K562 (cell line): ENCODE data around the gene QPRT. TPM values are rescaled to one million over a fixed set of nuclear protein-coding genes. Genes with fewer than 3 reads are reported as not detected.
A peak's percentile ranks its signal among the peaks of the same experiment; 100 is the strongest.

ENCODE experiments used
- ATAC-seq: fragments of 200-7000 bp; cut with Tn5 transposase; 3 replicates; pipeline ENCODE4 v1.9.1; 2020; ENCODE audit warnings: moderate library complexity
- BruUV-seq: library from RNA; stranded (reverse); fragments of 400-500 nt; replicated peaks from 2 replicates; lab custom pipeline; 2021; lab: Mats Ljungman, UMichigan
- CTCF ChIA-PET: fragments of 300-600 bp; formaldehyde crosslinking; extraction: SDS; loops from one replicate; lab custom pipeline; 2021; ENCODE audit warnings: low intra/inter-chr PET ratio; lab: Yijun Ruan, JAX
- POLR2A ChIA-PET: fragments of 300-600, 350-650 bp; sonication (Branson Sonifier 250); formaldehyde crosslinking; extraction: SDS; loops from one replicate; lab custom pipeline; 2021; ENCODE audit warnings: antibody characterized with exemption, inconsistent platforms; lab: Yijun Ruan, JAX
- DNase-seq, 4 experiments: peaks; one replicate each; pipeline versions ENCODE4 v3.0.0 to v3.0.0-alpha.2; 2011 to 2018; ENCODE audit warnings: low spot score in 3 of 4, mixed read lengths in 3 of 4; ENCODE audit errors: extremely low read depth in 1 of 4
- FAIRE-seq: peaks from 2 replicates; lab custom pipeline; 2011; peaks lifted over from hg19 to GRCh38; lab: Jason Lieb, UNC
- H2AFZ ChIP-seq: 2 replicates; pipeline ENCODE4 v1.6.0; 2011; ENCODE audit warnings: low read depth, low read length, control low read depth, inconsistent platforms
- H3K27ac ChIP-seq: fragments of 200-600 bp; 3 replicates; pipeline ENCODE4 v1.8.0; 2011; ENCODE audit warnings: low read depth, mild to moderate bottlenecking, control low read depth, inconsistent platforms, low read length, moderate library complexity, mixed read lengths; ENCODE audit errors: extremely low read depth
- H3K27me3 ChIP-seq, 2 experiments: fragments of 300-600 bp in 1 of 2; 2 replicates in 1 of 2; 3 replicates in 1 of 2; pipeline versions ENCODE4 v1.6.0 to v1.8.0; 2011; ENCODE audit warnings: inconsistent platforms in 2 of 2, low read length in 2 of 2, mild to moderate bottlenecking in 1 of 2, mixed read lengths in 1 of 2, moderate library complexity in 1 of 2; ENCODE audit not compliant: control insufficient read depth in 2 of 2, insufficient read depth in 2 of 2
- H3K36me3 ChIP-seq: fragments of 300-600 bp; 3 replicates; pipeline ENCODE4 v1.8.0; 2011; ENCODE audit warnings: mild to moderate bottlenecking, low read length, inconsistent platforms; ENCODE audit not compliant: control insufficient read depth, insufficient read depth
- H3K4me1 ChIP-seq, 2 experiments: fragments of 200-600 bp in 1 of 2; replicated peaks in 1 of 2; 2 replicates in 1 of 2; 3 replicates in 1 of 2; pipeline versions ENCODE4 v1.5.1 to v1.8.0; 2011; ENCODE audit warnings: inconsistent platforms in 2 of 2, low read length in 2 of 2, mild to moderate bottlenecking in 1 of 2, mixed read lengths in 1 of 2, moderate library complexity in 1 of 2; ENCODE audit not compliant: control insufficient read depth in 2 of 2, insufficient read depth in 2 of 2
- H3K4me2 ChIP-seq: 2 replicates; pipeline ENCODE4 v1.6.1; 2011; ENCODE audit warnings: low read length, control low read depth, inconsistent platforms, mixed read lengths; ENCODE audit not compliant: insufficient read depth
- H3K4me3 ChIP-seq: fragments of 200-600 bp; sonication (generic), shearing (Covaris generic); 2 replicates; pipeline ENCODE4 v1.5.1; 2016; ENCODE audit warnings: control low read depth, inconsistent platforms
- H3K79me2 ChIP-seq: fragments of 200-600 bp; 3 replicates; pipeline ENCODE4 v1.8.0; 2011; ENCODE audit warnings: low read length, inconsistent platforms; ENCODE audit not compliant: control insufficient read depth, insufficient read depth
- H3K9ac ChIP-seq, 2 experiments: 2 replicates each; pipeline versions ENCODE4 v1.6.0 to v1.6.1; 2011; ENCODE audit warnings: low read depth in 2 of 2, low read length in 2 of 2, control low read depth in 1 of 2, inconsistent platforms in 1 of 2, mild to moderate bottlenecking in 1 of 2, mixed read lengths in 1 of 2; ENCODE audit not compliant: insufficient read depth in 1 of 2
- H3K9me1 ChIP-seq: one replicate; pipeline ENCODE4 v1.6.0; 2011; ENCODE audit warnings: inconsistent platforms, mild to moderate bottlenecking, low read length, moderate library complexity; ENCODE audit not compliant: control insufficient read depth, insufficient read depth
- H3K9me3 ChIP-seq: replicated peaks from 2 replicates; pipeline ENCODE4 v1.5.1; 2011; ENCODE audit warnings: low read depth, low read length, inconsistent platforms; ENCODE audit not compliant: control insufficient read depth, insufficient read depth
- H4K20me1 ChIP-seq: replicated peaks from 2 replicates; pipeline ENCODE4 v1.6.1; 2011; ENCODE audit warnings: low read length, inconsistent platforms, mixed read lengths; ENCODE audit not compliant: control insufficient read depth, insufficient read depth
- BACH1 ChIP-seq: fragments of 200-800 bp; sonication (Bioruptor generic); IDR thresholded peaks from 2 replicates; pipeline ENCODE4 v1.6.1; 2016; ENCODE audit warnings: missing genetic modification characterization, missing compliant biosample characterization
- CXXC5 ChIP-seq: fragments of 250-450 bp; sonication (Bioruptor Pico); IDR thresholded peaks from 2 replicates; pipeline ENCODE4 v1.8.0; 2022; ENCODE audit warnings: inconsistent platforms, mild to moderate bottlenecking, moderate library complexity
- FOSL1 ChIP-seq: fragments of 200-800 bp; sonication (Bioruptor generic); conservative IDR thresholded peaks from 2 replicates; pipeline ENCODE4 v1.6.1; 2016; ENCODE audit warnings: missing genetic modification characterization, missing compliant biosample characterization
- GATA2 ChIP-seq: sonication (generic); formaldehyde crosslinking; IDR thresholded peaks from 2 replicates; pipeline ENCODE4 v1.4.0; 2020; ENCODE audit warnings: mild to moderate bottlenecking, missing genetic modification reagents
- HDGF ChIP-seq: fragments of 450-650 bp; IDR thresholded peaks from 2 replicates; pipeline ENCODE4 v1.6.1; 2016
- MYNN ChIP-seq, 2 experiments: sonication (generic); formaldehyde crosslinking in 1 of 2; IDR thresholded peaks; 2 replicates each; pipeline versions ENCODE4 v1.5.0 to v1.6.1; 2016 to 2020; ENCODE audit warnings: antibody characterized with exemption in 1 of 2, missing genetic modification reagents in 1 of 2
- NFE2L1 ChIP-seq: fragments of 450-650 bp; IDR thresholded peaks from 2 replicates; pipeline ENCODE4 v1.6.1; 2016; ENCODE audit warnings: missing genetic modification characterization, low read depth, mild to moderate bottlenecking, missing compliant biosample characterization, moderate library complexity, borderline replicate concordance
- PCBP1 ChIP-seq: fragments of 200-400 bp; formaldehyde crosslinking; IDR thresholded peaks from 2 replicates; pipeline ENCODE4 v1.6.1; 2018; ENCODE audit warnings: mild to moderate bottlenecking, low read depth, low read length; ENCODE audit not compliant: poor library complexity, severe bottlenecking
- POLR3G ChIP-seq: IDR thresholded peaks from 2 replicates; pipeline ENCODE4 v1.6.1; 2011; ENCODE audit not compliant: insufficient read length, insufficient replicate concordance; ENCODE audit errors: extremely low read depth
- TSC22D4 ChIP-seq: fragments of 450-650 bp; IDR thresholded peaks from 2 replicates; pipeline ENCODE4 v1.6.1; 2016; ENCODE audit warnings: missing genetic modification characterization, missing biosample characterization, control low read depth
- U2AF2 ChIP-seq: fragments of 200-400 bp; formaldehyde crosslinking; optimal IDR thresholded peaks from 2 replicates; pipeline ENCODE3; 2017; ENCODE audit warnings: low read depth, mild to moderate bottlenecking, low read length
- ZNF165 ChIP-seq: fragments of 250-450 bp; sonication (Bioruptor Pico); IDR thresholded peaks from 2 replicates; pipeline ENCODE4 v1.4.0; 2020; ENCODE audit warnings: borderline replicate concordance
- ZNF384 ChIP-seq: IDR thresholded peaks from 2 replicates; pipeline ENCODE4 v1.6.1; 2012; ENCODE audit warnings: low read depth, low read length, improper control_type of control experiment
- ZNF589 ChIP-seq: fragments of 200-800 bp; sonication (Bioruptor generic); IDR thresholded peaks from 2 replicates; pipeline ENCODE4 v1.6.1; 2016; ENCODE audit warnings: low read depth, missing genetic modification characterization, missing compliant biosample characterization
- ZNF766 ChIP-seq: fragments of 200-800 bp; sonication (Bioruptor generic); conservative IDR thresholded peaks from 2 replicates; pipeline ENCODE4 v1.6.1; 2016; ENCODE audit warnings: missing genetic modification characterization, missing compliant biosample characterization
- WGBS: fragments of 100-300 bp; shearing (Covaris generic); methylation state at CpG from one replicate; pipeline ENCODE4 v1.1.6; 2016; ENCODE audit warnings: low coverage, mixed read lengths; ENCODE audit not compliant: insufficient coverage; ENCODE audit errors: missing lambda C conversion rate; 5-methylcytosine and 5-hydroxymethylcytosine counted together
- in situ Hi-C: fragments of 300-500 bp; cut with MboI; formaldehyde crosslinking; loops from 4 replicates; pipeline ENCODE4 v1.15.0; 2018; ENCODE audit warnings: inconsistent platforms, mixed read lengths
- intact Hi-C: fragments of 100-400 bp; cut with micrococcal nuclease; formaldehyde crosslinking; loops from 2 replicates; pipeline ENCODE4 v1.14.2; 2022
- polyA plus RNA-seq, 8 experiments: library from polyadenylated mRNA; depleted of rRNA in 4 of 8; stranded (reverse) in 5 of 8; unstranded in 3 of 8; fragments of >200 nt; fragmentation: Nextera tagmentation in 2 of 8; fragmentation: Illumina TruSeq in 1 of 8; extraction: Ambion mirVana in 2 of 8; extraction: Trizol in 1 of 8; gene quantifications; 2 replicates each; pipeline versions ENCODE4 v1.2.1 to v1.2.3, GENCODE V29; 2011 to 2014; ENCODE audit warnings: inconsistent platforms in 1 of 8, missing spikeins in 1 of 8
- total RNA-seq, 7 experiments: library from RNA; depleted of rRNA in 6 of 7; stranded (reverse); fragments of >200 nt in 6 of 7; fragmentation: Illumina TruSeq in 2 of 7; extraction: Trizol in 2 of 7; gene quantifications; 2 replicates each; pipeline versions ENCODE4 v1.2.1 to v1.2.3, GENCODE V29; 2011 to 2021; ENCODE audit warnings: low replicate concordance in 1 of 7
- TF ChIP-seq, protein P1 (sequence below): sonication (generic); formaldehyde crosslinking; IDR thresholded peaks from 2 replicates; pipeline ENCODE4 v1.8.0; 2022; ENCODE audit warnings: missing genetic modification reagents, mild to moderate bottlenecking, moderate library complexity, borderline replicate concordance
- TF ChIP-seq, protein P2 (sequence below): fragments of 200-800 bp; sonication (Bioruptor generic); IDR thresholded peaks from 2 replicates; pipeline ENCODE4 v1.6.1; 2017; ENCODE audit warnings: missing genetic modification characterization, missing compliant biosample characterization
- TF ChIP-seq, protein P3 (sequence below): fragments of 450-650 bp; conservative IDR thresholded peaks from 2 replicates; pipeline ENCODE4 v1.6.1; 2016; ENCODE audit warnings: missing genetic modification characterization, low read depth, mild to moderate bottlenecking, control low read depth, missing compliant biosample characterization

The QPRT gene
- total and polyA plus RNA-seq, 9 of the 15 experiments (the other 6 are each of a cell fraction or from before 2014, with no cell fraction given), result 7.7 to 112 (median 64.1) TPM

DNA sequence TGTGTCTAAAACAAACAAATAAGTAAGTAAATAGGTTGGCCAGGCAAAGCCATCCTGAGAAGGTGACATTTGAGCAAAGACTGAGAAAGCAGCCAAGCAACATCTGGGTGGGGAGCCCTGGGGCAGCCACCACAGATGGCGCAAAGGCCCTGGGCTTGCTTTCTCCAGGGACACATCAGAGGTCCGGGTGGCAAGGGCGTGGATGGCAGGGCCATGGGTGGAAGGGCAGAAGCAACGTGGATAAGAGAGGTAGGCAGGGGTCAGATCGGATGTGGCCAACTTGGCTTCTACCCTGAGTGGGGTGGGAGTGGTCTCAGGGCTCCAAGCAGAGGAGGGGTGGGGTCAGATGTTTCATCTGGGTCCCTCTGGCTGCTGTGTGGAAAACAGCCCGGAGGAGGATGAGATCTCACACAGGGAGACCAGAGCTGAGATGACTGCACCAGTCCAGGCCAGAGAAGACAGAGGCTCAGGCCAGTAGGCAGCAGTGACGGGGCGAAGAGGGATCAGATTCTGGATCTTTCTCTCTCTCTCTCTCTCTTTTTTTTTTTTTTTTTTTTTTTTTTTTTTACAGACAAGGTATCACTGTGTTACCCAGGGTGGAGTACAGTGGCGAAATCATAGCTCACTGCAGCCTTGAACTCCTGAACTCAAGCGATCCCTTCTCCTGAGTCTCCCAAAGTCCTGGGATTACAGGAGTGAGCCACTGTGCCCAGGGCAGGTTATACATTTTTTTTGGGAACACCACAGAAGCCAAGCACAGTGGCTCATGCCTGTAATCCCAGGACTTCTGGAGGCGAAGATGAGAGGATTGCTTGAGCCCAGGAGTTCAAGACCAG lies 22.1 kb upstream of the QPRT start:
- WGBS, result 52% methylated on average over 9 of the region's 11 CpGs
- DNase-seq (peak in 3 of 4 experiments; percentile 30 to 63 (median 43)), ATAC-seq (peak; percentile 57), FAIRE-seq (no peak)
- no peaks in the 10 kb centered on the region for H3K36me3 ChIP-seq
- H3K4me3 ChIP-seq, result no peak overlapping the region
- H3K79me2 ChIP-seq, result peaks cover 11% of the 10 kb centered on the region
- H2AFZ ChIP-seq, result peak overlapping the region; percentile 1; the same call in 1 of the 2 replicates
- H3K9me1 ChIP-seq, result no peaks in the 10 kb centered on the region
- no peaks in the 10 kb centered on the region for H3K27me3 ChIP-seq
- no peak overlapping the region for H3K27ac ChIP-seq
- no peaks in the 10 kb centered on the region for H4K20me1 ChIP-seq
- H3K4me2 ChIP-seq, result no peak overlapping the region
- no TSS peak for BruUV-seq
- POLR2A ChIA-PET, result no interaction called here
- peak overlapping the region in 1 of 2 experiments; percentile 83; a peak in 2 of 4 replicates for H3K9ac ChIP-seq
- intact Hi-C loops (no loop called here), in situ Hi-C loops (no loop called here)
- H3K4me1 ChIP-seq, result peaks cover 44 to 63% of the 10 kb centered on the region in 2 experiments
- H3K9me3 ChIP-seq, result no peaks in the 10 kb centered on the region
- CTCF ChIA-PET, result no interaction called here
- TF ChIP-seq BACH1 (tag) (no peak), PCBP1 (no peak), ZNF589 (CRISPR knock-in tag) (no peak), HDGF (0 out of 2 replicates have a peak, but pooled peaks have one; percentile 69), U2AF2 (no peak), GATA2 (no peak), NFE2L1 (tag) (no peak), TSC22D4 (tag) (no peak), CXXC5 (CRISPR knock-in tag) (no peak), POLR3G (no peak), ZNF384 (peak; percentile 80), MYNN (IDR thresholded peaks at IDR 0.05) (no peak), MYNN (CRISPR knock-in tag; IDR thresholded peaks at IDR 0.05) (no peak), ZNF165 (no peak), FOSL1 (tag) (no peak), ZNF766 (CRISPR knock-in tag) (0 out of 2 replicates have a peak, but pooled peaks have one; percentile 56)
- TF ChIP-seq, protein P1, sequence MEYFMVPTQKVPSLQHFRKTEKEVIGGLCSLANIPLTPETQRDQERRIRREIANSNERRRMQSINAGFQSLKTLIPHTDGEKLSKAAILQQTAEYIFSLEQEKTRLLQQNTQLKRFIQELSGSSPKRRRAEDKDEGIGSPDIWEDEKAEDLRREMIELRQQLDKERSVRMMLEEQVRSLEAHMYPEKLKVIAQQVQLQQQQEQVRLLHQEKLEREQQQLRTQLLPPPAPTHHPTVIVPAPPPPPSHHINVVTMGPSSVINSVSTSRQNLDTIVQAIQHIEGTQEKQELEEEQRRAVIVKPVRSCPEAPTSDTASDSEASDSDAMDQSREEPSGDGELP (CRISPR knock-in tag), result no peak
- TF ChIP-seq, protein P2, sequence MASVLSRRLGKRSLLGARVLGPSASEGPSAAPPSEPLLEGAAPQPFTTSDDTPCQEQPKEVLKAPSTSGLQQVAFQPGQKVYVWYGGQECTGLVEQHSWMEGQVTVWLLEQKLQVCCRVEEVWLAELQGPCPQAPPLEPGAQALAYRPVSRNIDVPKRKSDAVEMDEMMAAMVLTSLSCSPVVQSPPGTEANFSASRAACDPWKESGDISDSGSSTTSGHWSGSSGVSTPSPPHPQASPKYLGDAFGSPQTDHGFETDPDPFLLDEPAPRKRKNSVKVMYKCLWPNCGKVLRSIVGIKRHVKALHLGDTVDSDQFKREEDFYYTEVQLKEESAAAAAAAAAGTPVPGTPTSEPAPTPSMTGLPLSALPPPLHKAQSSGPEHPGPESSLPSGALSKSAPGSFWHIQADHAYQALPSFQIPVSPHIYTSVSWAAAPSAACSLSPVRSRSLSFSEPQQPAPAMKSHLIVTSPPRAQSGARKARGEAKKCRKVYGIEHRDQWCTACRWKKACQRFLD, result no peak
- TF ChIP-seq, protein P3, sequence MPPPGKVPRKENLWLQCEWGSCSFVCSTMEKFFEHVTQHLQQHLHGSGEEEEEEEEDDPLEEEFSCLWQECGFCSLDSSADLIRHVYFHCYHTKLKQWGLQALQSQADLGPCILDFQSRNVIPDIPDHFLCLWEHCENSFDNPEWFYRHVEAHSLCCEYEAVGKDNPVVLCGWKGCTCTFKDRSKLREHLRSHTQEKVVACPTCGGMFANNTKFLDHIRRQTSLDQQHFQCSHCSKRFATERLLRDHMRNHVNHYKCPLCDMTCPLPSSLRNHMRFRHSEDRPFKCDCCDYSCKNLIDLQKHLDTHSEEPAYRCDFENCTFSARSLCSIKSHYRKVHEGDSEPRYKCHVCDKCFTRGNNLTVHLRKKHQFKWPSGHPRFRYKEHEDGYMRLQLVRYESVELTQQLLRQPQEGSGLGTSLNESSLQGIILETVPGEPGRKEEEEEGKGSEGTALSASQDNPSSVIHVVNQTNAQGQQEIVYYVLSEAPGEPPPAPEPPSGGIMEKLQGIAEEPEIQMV (tag), result no peak
